A549 (cell line): ENCODE data around the gene SEC62. TPM values are rescaled to one million over a fixed set of nuclear protein-coding genes. Genes with fewer than 3 reads are reported as not detected.

Experiments used
- ATAC-seq, 2 experiments: fragments of 200-7000 bp in 1 of 2; fragments of >200 bp in 1 of 2; cut with Nextera tagmentation in 1 of 2; cut with Tn5 transposase in 1 of 2; 3 replicates each; pipeline versions ENCODE4 v1.8.0 to v1.9.1; 2018 to 2020; ENCODE audit warnings: mild to moderate bottlenecking in 1 of 2, moderate library complexity in 1 of 2
- CTCF ChIA-PET: fragments of 300-600 bp; sonication (Branson Sonifier 250); formaldehyde crosslinking; extraction: SDS; loops from one replicate; lab custom pipeline; 2021; ENCODE audit warnings: antibody characterized with exemption, inconsistent platforms; lab: Yijun Ruan, JAX
- POLR2A ChIA-PET: fragments of 350-600 bp; formaldehyde crosslinking; extraction: SDS; loops from one replicate; lab custom pipeline; 2021; ENCODE audit warnings: antibody characterized with exemption, inconsistent platforms; lab: Yijun Ruan, JAX
- DNase-seq, 2 experiments: peaks; one replicate each; pipeline versions ENCODE4 v3.0.0 to v3.0.0-alpha.2; 2011 to 2016; ENCODE audit warnings: low read depth in 1 of 2, low spot score in 1 of 2
- FAIRE-seq: peaks from 2 replicates; lab custom pipeline; 2011; peaks lifted over from hg19 to GRCh38; lab: Jason Lieb, UNC
- H3K27ac ChIP-seq, 2 experiments: fragments of >200 bp; sonication (Bioruptor Twin); formaldehyde crosslinking; 3 replicates each; pipeline ENCODE4 v1.5.1; 2016 to 2017
- H3K4me1 ChIP-seq: fragments of >200 bp; sonication (Bioruptor Twin); formaldehyde crosslinking; 3 replicates; pipeline ENCODE4 v1.6.1; 2016
- H3K4me2 ChIP-seq: fragments of >200 bp; sonication (Bioruptor Twin); formaldehyde crosslinking; 3 replicates; pipeline ENCODE4 v1.6.1; 2016
- H3K4me3 ChIP-seq: fragments of >200 bp; sonication (Bioruptor Twin); formaldehyde crosslinking; 3 replicates; pipeline ENCODE4 v1.5.1; 2016
- H3K9me3 ChIP-seq: fragments of >200 bp; sonication (Bioruptor Twin); formaldehyde crosslinking; 3 replicates; pipeline ENCODE4 v1.6.1; 2016
- CBX2 ChIP-seq: fragments of 200-600 bp; sonication (generic); IDR thresholded peaks from 2 replicates; pipeline ENCODE4 v1.6.1; 2016; ENCODE audit warnings: low read depth, mild to moderate bottlenecking, borderline replicate concordance
- CEBPB ChIP-seq, 2 experiments: fragments of >200 bp in 1 of 2; sonication (Bioruptor Twin) in 1 of 2; formaldehyde crosslinking in 1 of 2; IDR thresholded peaks; 2 replicates each; pipeline ENCODE4 v1.6.1; 2012 to 2016
- CHD2 ChIP-seq: fragments of 150-350 bp; IDR thresholded peaks from 2 replicates; pipeline ENCODE4 v1.6.1; 2014; ENCODE audit warnings: low read length; ENCODE audit not compliant: partially characterized antibody
- CTCF ChIP-seq: fragments of >200 bp; sonication (Bioruptor Twin); formaldehyde crosslinking; IDR thresholded peaks from 3 replicates; pipeline ENCODE4 v1.5.1; 2016
- ELK1 ChIP-seq: fragments of 150-350 bp; IDR thresholded peaks from 2 replicates; pipeline ENCODE4 v1.6.1; 2014; ENCODE audit warnings: low read depth, mild to moderate bottlenecking, low read length
- ESRRA ChIP-seq: fragments of 150-350 bp; IDR thresholded peaks from 2 replicates; pipeline ENCODE4 v1.6.1; 2014; ENCODE audit warnings: mild to moderate bottlenecking, low read length, borderline replicate concordance
- FOXS1 ChIP-seq: fragments of 250-450 bp; sonication (Bioruptor Pico); IDR thresholded peaks from 2 replicates; pipeline ENCODE4 v1.5.0; 2020; ENCODE audit warnings: mild to moderate bottlenecking, moderate library complexity
- HES2 ChIP-seq: fragments of >200 bp; sonication (Bioruptor Twin); formaldehyde crosslinking; IDR thresholded peaks from 2 replicates; pipeline ENCODE4 v1.6.1; 2016
- HEYL ChIP-seq: fragments of 250-450 bp; sonication (Bioruptor Pico); IDR thresholded peaks from 2 replicates; pipeline ENCODE4 v1.8.0; 2021; ENCODE audit warnings: mild to moderate bottlenecking, moderate library complexity
- HOXB13 ChIP-seq: fragments of 250-450 bp; sonication (Bioruptor Pico); IDR thresholded peaks from 2 replicates; pipeline ENCODE4 v1.5.0; 2020; ENCODE audit warnings: low read depth, mild to moderate bottlenecking, moderate library complexity
- HOXB5 ChIP-seq: fragments of 250-450 bp; sonication (Bioruptor Pico); IDR thresholded peaks from 2 replicates; pipeline ENCODE4 v1.5.0; 2020; ENCODE audit warnings: mild to moderate bottlenecking, moderate library complexity
- JUN ChIP-seq, 2 experiments: fragments of >200 bp; sonication (Bioruptor Twin); formaldehyde crosslinking; IDR thresholded peaks; 2 replicates in 1 of 2; 3 replicates in 1 of 2; pipeline ENCODE4 v1.6.1; 2016 to 2017
- KDM1A ChIP-seq: fragments of 200-600 bp; sonication (generic); IDR thresholded peaks from 2 replicates; pipeline ENCODE4 v1.6.1; 2016; ENCODE audit warnings: low read depth, mild to moderate bottlenecking
- MAZ ChIP-seq: fragments of 150-350 bp; IDR thresholded peaks from 2 replicates; pipeline ENCODE4 v1.6.1; 2014; ENCODE audit warnings: antibody characterized with exemption, low read depth, low read length, borderline replicate concordance
- NR3C1 ChIP-seq: fragments of >200 bp; sonication (Bioruptor Twin); formaldehyde crosslinking; IDR thresholded peaks from 3 replicates; pipeline ENCODE4 v1.6.1; 2017
- PBX3 ChIP-seq: IDR thresholded peaks from 2 replicates; pipeline ENCODE4 v1.6.1; 2012
- RCOR1 ChIP-seq: fragments of 150-350 bp; IDR thresholded peaks from 2 replicates; pipeline ENCODE4 v1.6.1; 2014; ENCODE audit warnings: antibody characterized with exemption, low read length, low read depth
- RFX5 ChIP-seq: fragments of 450-650 bp; IDR thresholded peaks from 2 replicates; pipeline ENCODE4 v1.7.1; 2014; ENCODE audit warnings: antibody characterized with exemption, mild to moderate bottlenecking, moderate library complexity
- RNF2 ChIP-seq: fragments of 200-600 bp; sonication (generic); IDR thresholded peaks from 2 replicates; pipeline ENCODE4 v1.6.1; 2016; ENCODE audit warnings: low read depth, mild to moderate bottlenecking, antibody characterized with exemption, moderate library complexity, borderline replicate concordance
- SMC3 ChIP-seq: fragments of >200 bp; sonication (Bioruptor Twin); formaldehyde crosslinking; IDR thresholded peaks from 3 replicates; pipeline ENCODE4 v1.6.1; 2018; ENCODE audit warnings: inconsistent platforms
- ZFP36 ChIP-seq: fragments of 450-650 bp; IDR thresholded peaks from 2 replicates; pipeline ENCODE4 v1.6.1; 2014; ENCODE audit warnings: borderline replicate concordance; ENCODE audit not compliant: partially characterized antibody
- ZNF302 ChIP-seq: fragments of 250-450 bp; sonication (Bioruptor Pico); IDR thresholded peaks from 2 replicates; pipeline ENCODE4 v1.9.0; 2021; ENCODE audit warnings: inconsistent platforms, mild to moderate bottlenecking, moderate library complexity
- WGBS: methylation state at CpG from one replicate; pipeline ENCODE4 v1.1.6; 2017; ENCODE audit errors: missing lambda C conversion rate; 5-methylcytosine and 5-hydroxymethylcytosine counted together
- polyA plus RNA-seq, 4 experiments: library from polyadenylated mRNA; depleted of rRNA in 3 of 4; stranded (reverse); fragments of >200 nt; fragmentation: RNase III in 1 of 4; extraction: RNeasy Plus Mini Kit Qiagen cat#74134 plus additional on column Dnase treatment in 1 of 4; gene quantifications; 2 replicates in 3 of 4; 3 replicates in 1 of 4; pipeline ENCODE4 v1.2.3, GENCODE V29; 2011 to 2017

The SEC62 gene
- polyA plus RNA-seq, 2 of the 4 experiments (the other 2 are of a cell fraction): 84.5 to 107 TPM

- TF ChIP-seq CTCF (peak; percentile 87), HOXB5 (no peak), ESRRA (no peak), ZNF302 (CRISPR knock-in tag) (no peak)
Observed at GRCh38 chr3:170037463-170038433, 71.1 kb downstream of the SEC62 start, which contains the start of gene GPR160 (continued).

GRCh38 chr3:170038434-170039110, 72.0 kb downstream of the SEC62 start:
- FAIRE-seq: no peak
- no peaks in the 10 kb centered on the region for H3K9me3 ChIP-seq
- peak overlapping the region; percentile 81 for H3K4me3 ChIP-seq
- TF ChIP-seq HOXB13 (CRISPR knock-in tag) (no peak), CEBPB (IDR thresholded peaks at IDR 0.05) (no peak), HOXB5 (no peak), ELK1 (no peak), KDM1A (no peak), ZFP36 (no peak), HES2 (no peak), RFX5 (no peak), JUN (IDR thresholded peaks at IDR 0.05) (no peak), CHD2 (no peak), MAZ (no peak), SMC3 (no peak), HEYL (CRISPR knock-in tag) (no peak), ESRRA (no peak), RNF2 (no peak), CBX2 (no peak), FOXS1 (CRISPR knock-in tag) (no peak), RCOR1 (no peak), NR3C1 (no peak), PBX3 (no peak)
- TF ChIP-seq, all 56 proteins: peak for 0
- peak overlapping the region; percentile 97 for H3K4me2 ChIP-seq
- H3K27ac ChIP-seq: peak overlapping the region; percentile 58 to 87
- ATAC-seq (peak in 1 of 2 experiments; percentile 23; a peak in 4 of 6 replicates), DNase-seq (peak in 1 of 2 experiments; percentile 8)
- ChIA-PET CTCF (interaction anchor here (0.7 to 2.0 kb wide), 3 partner anchors 8 to 272 kb away, joined by 3 to 6 read pairs (median 4); no protein-coding TSS in a partner anchor), POLR2A (no interaction called here)
- WGBS: 15% methylated on average over 38 of the region's 51 CpGs
- H3K4me1 ChIP-seq: peaks cover 6% of the 10 kb centered on the region; the same call in 1 of the 3 replicates
